Cardiac muscle cell (in vitro differentiated cells and primary cell): ENCODE results near the gene LRMDA. TPM values are rescaled to one million over a fixed set of nuclear protein-coding genes. Genes with fewer than 3 reads are reported as not detected.
A peak's percentile ranks its signal among the peaks of the same experiment; 100 is the strongest.

Experiments used
- DNase-seq, 2 donors: peaks; one replicate each; pipeline versions ENCODE4 v3.0.0 to v3.0.0-alpha.2; 2010 to 2017; ENCODE audit warnings: low read depth in 1 of 2, low spot score in 1 of 2
- H3K27ac ChIP-seq: fragments of 200-600 bp; sonication (generic); 2 replicates; pipeline ENCODE4 v1.5.1; 2016
- H3K27me3 ChIP-seq: fragments of 200-600 bp; sonication (generic); 2 replicates; pipeline ENCODE4 v1.6.0; 2016; ENCODE audit warnings: control low read depth
- H3K36me3 ChIP-seq: fragments of 200-600 bp; sonication (generic); 2 replicates; pipeline ENCODE4 v1.5.1; 2016; ENCODE audit warnings: control low read depth
- H3K4me1 ChIP-seq: fragments of 200-600 bp; sonication (generic); 2 replicates; pipeline ENCODE4 v1.8.1; 2017; ENCODE audit warnings: low read depth, mild to moderate bottlenecking, mixed run types
- H3K4me3 ChIP-seq: fragments of 200-600 bp; sonication (generic); 2 replicates; pipeline ENCODE4 v1.5.1; 2016; ENCODE audit warnings: mild to moderate bottlenecking
- H3K9me3 ChIP-seq: fragments of 200-600 bp; sonication (generic); 2 replicates; pipeline ENCODE4 v1.5.1; 2017; ENCODE audit warnings: low read depth, mild to moderate bottlenecking, control low read depth
- polyA plus RNA-seq: library from polyadenylated mRNA; unstranded; fragments of >200 nt; fragmentation: Nextera tagmentation; extraction: Ambion mirVana; gene quantifications from 2 replicates; pipeline ENCODE4 v1.2.1, GENCODE V29; 2016
- total RNA-seq: library from RNA; depleted of rRNA; stranded (reverse); fragments of >200 nt; gene quantifications from 2 replicates; pipeline ENCODE4 v1.2.3, GENCODE V29; 2016
- TF ChIP-seq, protein P1 (sequence below): IDR thresholded peaks from 2 replicates; pipeline ENCODE4 v1.5.1; 2012; ENCODE audit warnings: low read depth, mild to moderate bottlenecking, low read length

LRMDA gene
- total and polyA plus RNA-seq, 2 experiments from 2014 or later: 6.2 to 11.7 TPM

DNA sequence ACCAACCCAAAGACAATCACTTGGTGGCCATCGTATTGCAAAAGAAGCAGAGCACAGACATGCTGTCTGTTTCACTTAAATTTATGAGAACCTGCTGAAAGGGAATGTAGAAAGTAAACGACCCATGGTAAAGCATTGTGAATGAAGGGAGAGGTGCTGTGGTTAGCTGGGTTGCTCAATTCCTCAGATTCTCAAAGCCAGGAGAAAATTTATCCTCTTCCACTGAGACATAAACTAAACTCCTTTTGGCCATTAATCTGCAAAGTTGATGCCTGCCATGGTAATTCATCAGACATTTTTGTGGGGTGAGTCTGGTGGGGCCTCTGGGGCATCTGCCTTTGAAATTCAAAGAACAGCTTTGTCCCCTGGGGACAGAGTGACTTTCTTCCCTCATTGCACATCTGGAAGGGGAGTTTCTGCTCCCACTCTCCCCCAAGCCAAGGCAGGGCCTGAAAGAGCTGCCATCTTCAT lies 951.0 kb downstream of the LRMDA start:
- Histone ChIP-seq H3K27ac (no peak overlapping the region), H3K9me3 (no peaks in the 10 kb centered on the region), H3K4me3 (no peak overlapping the region), H3K4me1 (no peaks in the 10 kb centered on the region), H3K36me3 (no peaks in the 10 kb centered on the region), H3K27me3 (no peaks in the 10 kb centered on the region)
- TF ChIP-seq, protein P1, sequence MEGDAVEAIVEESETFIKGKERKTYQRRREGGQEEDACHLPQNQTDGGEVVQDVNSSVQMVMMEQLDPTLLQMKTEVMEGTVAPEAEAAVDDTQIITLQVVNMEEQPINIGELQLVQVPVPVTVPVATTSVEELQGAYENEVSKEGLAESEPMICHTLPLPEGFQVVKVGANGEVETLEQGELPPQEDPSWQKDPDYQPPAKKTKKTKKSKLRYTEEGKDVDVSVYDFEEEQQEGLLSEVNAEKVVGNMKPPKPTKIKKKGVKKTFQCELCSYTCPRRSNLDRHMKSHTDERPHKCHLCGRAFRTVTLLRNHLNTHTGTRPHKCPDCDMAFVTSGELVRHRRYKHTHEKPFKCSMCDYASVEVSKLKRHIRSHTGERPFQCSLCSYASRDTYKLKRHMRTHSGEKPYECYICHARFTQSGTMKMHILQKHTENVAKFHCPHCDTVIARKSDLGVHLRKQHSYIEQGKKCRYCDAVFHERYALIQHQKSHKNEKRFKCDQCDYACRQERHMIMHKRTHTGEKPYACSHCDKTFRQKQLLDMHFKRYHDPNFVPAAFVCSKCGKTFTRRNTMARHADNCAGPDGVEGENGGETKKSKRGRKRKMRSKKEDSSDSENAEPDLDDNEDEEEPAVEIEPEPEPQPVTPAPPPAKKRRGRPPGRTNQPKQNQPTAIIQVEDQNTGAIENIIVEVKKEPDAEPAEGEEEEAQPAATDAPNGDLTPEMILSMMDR: no peak
- DNase-seq: peak in 1 of 2 donors; percentile 29

DNA sequence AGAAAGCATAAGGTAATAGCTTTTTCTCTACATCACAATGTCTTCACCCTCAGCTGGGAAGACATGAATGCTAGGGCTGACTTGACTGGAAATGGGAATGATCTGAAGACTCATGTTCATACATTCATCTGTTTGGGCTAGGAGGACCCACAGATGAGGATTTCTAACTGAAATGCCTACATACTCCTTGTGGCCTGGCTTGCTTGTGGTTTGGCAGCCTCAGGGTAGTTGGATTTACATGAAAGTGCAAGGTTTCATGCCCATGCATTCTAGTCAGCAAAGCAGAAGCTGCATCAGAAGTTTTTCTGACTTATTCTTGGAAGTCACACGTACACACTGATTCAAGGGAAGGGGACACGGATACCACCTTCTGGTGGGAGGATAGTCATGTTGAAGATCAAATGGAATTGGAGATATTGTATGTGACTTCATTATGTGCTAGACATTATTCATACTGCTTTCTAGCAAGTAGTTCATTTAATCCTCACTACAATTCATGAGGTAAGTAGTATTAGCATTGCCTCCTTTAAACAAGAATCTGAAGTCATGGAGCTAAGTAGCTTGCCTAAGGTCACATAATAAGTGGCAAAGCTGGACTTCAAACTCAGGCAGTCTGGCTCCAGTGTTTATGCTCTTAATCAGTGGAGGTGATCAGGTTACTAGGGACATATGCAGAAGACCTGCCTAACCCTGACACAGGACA lies 957.0 kb downstream of the LRMDA start:
- Histone ChIP-seq H3K36me3 (no peaks in the 10 kb centered on the region), H3K27me3 (no peaks in the 10 kb centered on the region), H3K27ac (no peak overlapping the region), H3K9me3 (no peaks in the 10 kb centered on the region), H3K4me3 (no peak overlapping the region), H3K4me1 (no peaks in the 10 kb centered on the region)
- TF ChIP-seq, protein P1: no peak
- no peak for DNase-seq

DNA sequence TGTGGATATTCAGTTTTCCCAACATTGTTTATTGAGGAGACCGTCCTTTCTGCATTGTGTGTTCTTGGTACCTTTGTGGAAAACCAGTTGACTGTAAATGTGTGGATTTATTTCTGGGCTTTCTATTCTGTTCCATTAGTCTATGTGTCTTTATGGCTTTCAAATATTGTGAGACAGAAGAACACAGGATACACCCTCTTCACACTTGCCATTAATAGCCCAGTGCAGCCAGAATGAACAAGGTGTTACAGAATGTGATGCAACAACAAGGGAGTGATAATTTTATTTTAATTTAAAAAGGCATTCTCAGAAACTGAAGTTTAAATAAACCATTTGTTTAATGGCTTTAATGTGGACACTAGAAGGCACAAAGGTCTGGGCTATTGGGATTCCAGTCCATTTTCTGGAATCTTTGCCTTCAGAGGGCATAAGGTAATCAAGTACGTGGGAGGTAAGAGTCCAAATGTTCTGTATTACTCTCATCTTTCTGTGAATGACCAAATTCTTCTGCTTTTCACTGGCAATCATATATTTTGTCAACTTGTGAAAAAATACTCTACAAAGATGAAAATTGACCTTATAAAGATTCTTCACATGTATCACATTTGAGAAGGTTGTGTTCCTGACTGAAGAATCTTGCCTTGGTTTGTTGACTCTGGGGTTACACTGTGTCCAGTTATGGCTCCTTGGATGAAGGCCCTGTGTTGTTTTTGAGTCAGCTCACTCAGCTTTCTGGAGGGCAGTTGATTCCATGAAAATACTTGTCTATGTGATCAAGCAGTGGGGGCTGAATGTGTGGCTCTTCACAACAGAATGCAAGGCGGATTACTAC lies 962.7 kb downstream of the LRMDA start:
- no peak overlapping the region for H3K27ac ChIP-seq
- no peaks in the 10 kb centered on the region for H3K4me1 ChIP-seq
- H3K4me3 ChIP-seq: no peak overlapping the region
- no peaks in the 10 kb centered on the region for H3K27me3 ChIP-seq
- H3K36me3 ChIP-seq: no peaks in the 10 kb centered on the region
- TF ChIP-seq, protein P1: no peak
- no peaks in the 10 kb centered on the region for H3K9me3 ChIP-seq
- DNase-seq: no peak

DNA sequence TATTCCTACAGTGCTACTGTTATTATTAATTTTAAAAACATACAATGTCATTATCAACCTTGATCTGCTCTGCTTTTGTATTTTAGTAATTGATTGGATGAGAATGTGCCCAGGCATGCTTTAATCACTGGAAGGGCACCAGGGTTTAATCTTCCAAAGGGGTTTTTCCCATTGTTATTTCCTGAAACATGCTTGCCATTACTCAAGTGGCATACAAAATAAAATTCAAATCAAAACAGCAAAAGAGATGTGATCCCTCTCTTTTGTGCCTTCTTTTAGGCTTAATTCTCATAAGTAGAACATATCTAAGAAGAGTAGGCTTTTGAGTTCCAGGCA lies 963.3 kb downstream of the LRMDA start:
- Histone ChIP-seq H3K36me3 (no peaks in the 10 kb centered on the region), H3K27me3 (no peaks in the 10 kb centered on the region), H3K27ac (no peak overlapping the region), H3K9me3 (no peaks in the 10 kb centered on the region), H3K4me3 (no peak overlapping the region), H3K4me1 (no peaks in the 10 kb centered on the region)
- DNase-seq: no peak
- TF ChIP-seq, protein P1: no peak

DNA sequence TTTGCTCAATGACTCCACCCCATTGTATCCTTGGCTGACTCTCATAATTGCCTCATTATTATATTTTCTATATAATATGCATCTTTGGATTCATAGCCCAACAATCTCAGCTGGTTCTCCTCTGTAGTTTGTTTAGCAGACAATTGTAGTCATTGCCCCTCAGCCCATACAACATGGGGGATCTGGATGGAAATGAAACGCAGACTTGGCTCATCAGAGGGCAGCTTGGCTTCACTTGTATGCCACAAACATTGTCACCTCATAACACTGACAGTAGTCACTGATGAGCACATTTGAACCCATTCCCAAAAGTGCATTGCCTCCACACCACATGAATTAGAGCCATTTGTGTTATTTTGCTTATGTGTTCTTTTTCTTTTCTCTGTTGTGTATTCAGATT lies 963.8 kb downstream of the LRMDA start:
- Histone ChIP-seq H3K4me3 (no peak overlapping the region), H3K36me3 (no peaks in the 10 kb centered on the region), H3K27ac (no peak overlapping the region), H3K4me1 (no peaks in the 10 kb centered on the region), H3K9me3 (no peaks in the 10 kb centered on the region), H3K27me3 (no peaks in the 10 kb centered on the region)
- TF ChIP-seq, protein P1: no peak
- DNase-seq: no peak
